HG03469 (cell line): ENCODE results near the gene SLC19A1.

Experiments used
- ATAC-seq: cut with Tn5 transposase; IDR thresholded peaks from one replicate; pipeline ENCODE4 v1.9.1; 2021; ENCODE audit warnings: mild to moderate bottlenecking, moderate library complexity, moderate number of reproducible peaks; ENCODE audit not compliant: unreplicated experiment

The SLC19A1 gene

DNA sequence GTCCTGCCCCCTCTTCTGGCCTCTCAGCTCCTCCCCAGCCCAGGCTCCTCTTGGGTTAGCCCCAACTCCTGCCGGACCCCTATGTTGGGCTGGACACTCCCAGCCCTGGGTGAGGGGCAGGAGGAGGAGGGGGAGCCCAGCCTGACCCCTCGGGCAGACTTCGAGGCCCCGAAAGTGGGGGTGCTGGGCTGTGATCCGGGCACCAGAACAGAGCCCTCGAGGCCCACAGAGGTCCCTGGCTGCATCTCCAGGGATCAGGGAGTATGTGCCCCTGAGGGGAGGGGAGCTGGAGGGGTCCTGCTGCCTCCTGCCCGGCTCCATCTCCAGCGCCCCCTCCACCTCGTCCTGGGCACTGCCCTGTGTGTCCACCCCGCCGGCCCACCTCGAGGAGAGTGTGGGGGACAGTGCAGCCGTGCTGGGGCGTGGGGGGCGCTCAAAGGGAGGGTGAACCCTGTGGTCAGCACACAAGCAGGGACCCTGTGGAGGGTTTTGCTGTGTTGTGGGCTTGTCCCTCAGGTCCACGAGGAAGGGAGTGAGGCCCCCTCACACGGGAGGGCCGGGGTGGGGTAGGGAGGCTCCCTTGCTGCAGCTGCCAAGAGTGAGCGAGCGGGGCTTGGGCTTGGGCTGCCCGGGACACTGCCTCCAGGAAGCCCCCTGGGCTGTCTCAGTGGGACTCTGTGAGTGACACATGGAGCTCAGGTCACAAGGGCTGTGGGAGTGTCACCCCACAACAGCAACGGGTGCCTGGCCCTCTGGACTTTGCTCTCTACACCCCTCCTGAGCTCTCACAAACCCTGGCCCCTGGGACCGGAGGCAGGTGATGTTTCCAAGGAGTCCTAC, 82.8 kb downstream of the SLC19A1 start:
- no peak for ATAC-seq

DNA sequence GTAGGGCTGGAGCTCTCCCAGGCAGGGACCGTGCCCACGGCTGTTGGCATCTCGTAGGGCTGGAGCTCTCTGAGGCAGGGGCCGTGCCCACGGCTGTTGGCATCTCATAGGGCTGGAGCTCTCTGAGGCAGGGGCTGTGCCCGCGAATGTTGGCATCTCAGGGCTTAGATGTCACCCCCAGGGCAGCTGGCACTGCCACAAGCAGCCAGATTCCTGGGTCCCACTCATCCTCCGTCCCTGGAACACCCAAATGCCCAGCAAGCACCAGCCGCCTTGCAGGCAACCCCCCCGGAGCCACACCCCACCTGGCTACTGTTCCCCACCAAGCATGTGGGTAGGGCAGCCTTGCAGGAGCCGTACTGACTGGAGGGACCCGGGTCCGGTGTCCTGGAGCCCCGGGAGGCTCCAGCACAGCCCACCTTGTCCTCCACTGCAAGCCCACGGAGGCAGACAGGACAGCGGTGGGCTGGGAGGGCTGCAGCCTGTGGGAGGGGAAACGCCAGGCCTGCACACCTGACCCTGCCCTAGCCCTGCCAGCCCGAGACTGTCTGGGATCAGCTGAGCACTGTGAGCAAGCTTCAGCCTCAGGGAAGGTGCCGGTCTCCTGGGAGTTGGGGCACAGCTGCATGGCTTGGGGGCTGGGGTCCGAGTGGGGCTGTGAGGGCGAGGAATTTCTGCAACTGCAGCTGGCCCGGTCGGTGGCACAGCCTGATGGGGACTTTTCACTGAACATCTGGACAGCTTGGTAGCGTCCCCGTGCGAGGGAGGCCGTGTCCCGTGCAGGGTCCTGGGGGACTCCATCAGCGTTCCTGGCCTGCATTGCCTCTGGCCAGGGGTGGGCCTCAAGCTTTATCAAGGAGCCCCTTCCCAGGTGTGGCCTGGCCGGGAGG, 83.7 kb downstream of the SLC19A1 start:
- no peak for ATAC-seq

DNA sequence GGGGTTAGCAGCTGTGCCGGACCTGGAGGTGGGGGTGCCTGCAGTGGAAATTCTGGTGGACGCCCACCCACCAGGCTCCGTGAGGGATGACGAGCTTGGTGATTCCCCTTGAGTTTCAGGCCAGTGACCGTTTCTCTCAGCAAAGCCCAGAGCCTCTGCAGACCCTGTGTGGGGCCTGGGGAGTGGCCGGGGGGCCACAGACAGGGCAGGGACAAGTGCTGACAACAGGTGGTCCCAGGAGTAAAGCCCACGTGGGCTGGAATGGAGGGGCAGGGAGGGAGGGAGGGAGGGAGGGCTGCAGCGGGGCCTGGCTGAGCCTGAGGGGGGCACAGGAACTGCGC, 84.4 kb downstream of the SLC19A1 start:
- ATAC-seq = no peak

DNA sequence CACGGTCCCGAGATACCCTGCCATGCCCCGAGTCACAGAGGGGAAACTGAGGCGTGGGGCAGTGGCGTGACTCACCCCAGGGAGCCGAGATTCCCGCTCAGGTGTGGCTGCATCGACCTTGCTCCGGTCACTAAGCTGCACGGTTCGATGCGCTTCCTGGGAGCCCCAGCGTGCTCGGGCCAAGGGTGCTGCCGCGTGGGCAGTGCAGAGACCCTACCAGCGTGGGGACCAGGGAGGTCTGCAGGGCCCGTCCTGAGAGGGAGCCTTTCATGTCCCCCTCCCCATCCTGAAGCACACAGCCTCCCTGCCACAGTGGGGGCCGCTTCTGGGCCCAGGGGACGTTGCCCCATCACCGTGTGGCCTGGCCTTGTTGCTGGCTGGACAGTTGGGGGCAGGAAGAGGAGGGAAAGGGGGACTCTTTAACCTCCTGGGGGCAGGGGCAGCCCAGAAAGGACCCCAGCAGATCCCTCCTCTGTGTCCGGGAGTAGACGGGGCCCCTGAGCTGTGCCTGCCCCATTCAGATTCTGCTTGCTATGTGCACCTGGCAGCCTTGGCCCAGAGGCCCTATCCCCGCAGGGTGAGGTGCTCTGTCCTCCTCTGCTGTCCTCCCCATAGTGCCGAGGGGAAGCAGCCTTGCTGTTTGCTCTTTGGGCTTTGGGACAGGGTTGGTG, 84.9 kb downstream of the SLC19A1 start:
- no peak for ATAC-seq

DNA sequence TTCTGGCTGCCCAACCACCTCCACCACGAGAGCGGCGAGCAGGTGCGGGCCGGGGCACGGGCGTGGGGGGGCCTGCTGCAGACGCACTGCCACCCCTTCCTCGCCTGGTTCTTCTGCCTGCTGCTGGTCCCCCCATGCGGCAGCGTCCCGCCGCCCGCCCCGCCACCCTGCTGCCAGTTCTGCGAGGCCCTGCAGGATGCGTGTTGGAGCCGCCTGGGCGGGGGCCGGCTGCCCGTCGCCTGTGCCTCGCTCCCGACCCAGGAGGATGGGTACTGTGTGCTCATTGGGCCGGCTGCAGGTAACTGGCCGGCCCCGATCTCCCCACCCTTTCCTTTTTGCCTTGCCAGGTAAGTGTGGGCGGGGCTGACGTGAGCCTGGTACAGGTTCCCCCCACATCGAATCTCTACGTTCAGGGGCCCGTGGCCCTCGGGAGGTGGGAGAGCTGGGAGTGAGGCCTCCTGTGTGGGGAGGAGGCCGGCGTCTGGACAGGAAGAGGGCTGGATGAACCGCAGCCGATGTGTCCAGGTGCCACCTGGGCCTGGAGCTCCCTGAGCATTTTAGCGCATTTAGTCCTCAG, 85.6 kb downstream of the SLC19A1 start:
- ATAC-seq = no peak

DNA sequence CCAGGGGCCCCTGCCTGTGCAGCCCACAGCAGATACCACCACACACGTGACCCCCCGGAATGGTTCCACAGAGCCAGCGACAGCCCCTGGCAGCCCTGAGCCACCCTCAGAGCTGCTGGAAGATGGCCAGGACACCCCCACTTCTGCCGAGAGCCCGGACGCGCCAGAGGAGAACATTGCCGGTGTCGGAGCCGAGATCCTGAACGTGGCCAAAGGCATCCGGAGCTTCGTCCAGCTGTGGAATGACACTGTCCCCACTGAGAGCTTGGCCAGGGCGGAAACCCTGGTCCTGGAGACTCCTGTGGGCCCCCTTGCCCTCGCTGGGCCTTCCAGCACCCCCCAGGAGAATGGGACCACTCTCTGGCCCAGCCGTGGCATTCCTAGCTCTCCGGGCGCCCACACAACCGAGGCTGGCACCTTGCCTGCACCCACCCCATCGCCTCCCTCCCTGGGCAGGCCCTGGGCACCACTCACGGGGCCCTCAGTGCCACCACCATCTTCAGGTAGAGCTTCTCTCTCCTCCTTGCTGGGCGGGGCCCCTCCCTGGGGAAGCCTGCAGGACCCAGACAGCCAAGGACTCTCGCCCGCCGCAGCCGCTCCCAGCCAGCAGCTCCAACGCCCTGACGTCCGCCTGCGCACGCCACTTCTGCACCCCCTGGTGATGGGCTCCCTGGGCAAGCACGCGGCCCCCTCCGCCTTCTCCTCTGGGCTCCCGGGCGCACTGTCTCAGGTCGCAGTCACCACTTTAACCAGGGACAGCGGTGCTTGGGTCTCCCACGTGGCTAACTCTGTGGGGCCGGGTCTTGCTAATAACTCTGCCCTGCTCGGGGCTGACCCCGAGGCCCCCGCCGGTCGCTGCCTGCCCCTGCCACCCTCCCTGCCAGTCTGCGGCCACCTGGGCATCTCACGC, 86.3 kb downstream of the SLC19A1 start:
- ATAC-seq = no peak

DNA sequence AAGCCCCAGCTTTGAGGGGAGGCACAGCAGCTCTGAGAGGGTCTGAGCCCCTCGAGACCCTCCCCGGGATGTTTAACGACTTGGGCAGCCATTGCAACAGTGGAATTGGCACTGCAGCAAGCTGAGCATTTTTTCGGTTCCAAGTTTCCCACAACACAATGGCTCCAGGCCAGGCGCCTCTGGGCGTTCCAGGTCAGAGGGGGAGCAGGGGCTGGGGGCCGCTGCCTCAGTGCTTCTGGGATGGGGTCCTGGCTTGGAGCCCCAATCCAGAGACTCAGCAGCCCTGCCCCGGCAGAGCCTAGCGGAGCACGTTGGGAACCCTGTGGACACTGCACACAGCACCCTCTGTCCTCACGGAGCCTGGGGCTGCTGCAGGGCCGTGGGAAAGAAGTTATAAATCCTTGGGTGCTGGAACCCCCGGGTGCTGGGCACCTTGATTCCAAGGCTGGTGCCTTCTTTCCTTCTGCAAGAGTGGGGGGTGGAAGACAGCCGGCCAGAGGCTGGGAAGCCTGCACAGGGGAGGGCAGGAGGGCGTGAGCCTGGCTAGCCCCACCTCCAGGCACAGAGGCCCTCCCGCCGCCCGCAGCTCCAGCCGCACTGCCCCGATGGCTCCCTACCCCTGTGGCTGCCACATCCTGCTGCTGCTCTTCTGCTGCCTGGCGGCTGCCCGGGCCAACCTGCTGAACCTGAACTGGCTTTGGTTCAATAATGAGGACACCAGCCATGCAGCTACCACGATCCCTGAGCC, 87.1 kb downstream of the SLC19A1 start:
- no peak for ATAC-seq

DNA sequence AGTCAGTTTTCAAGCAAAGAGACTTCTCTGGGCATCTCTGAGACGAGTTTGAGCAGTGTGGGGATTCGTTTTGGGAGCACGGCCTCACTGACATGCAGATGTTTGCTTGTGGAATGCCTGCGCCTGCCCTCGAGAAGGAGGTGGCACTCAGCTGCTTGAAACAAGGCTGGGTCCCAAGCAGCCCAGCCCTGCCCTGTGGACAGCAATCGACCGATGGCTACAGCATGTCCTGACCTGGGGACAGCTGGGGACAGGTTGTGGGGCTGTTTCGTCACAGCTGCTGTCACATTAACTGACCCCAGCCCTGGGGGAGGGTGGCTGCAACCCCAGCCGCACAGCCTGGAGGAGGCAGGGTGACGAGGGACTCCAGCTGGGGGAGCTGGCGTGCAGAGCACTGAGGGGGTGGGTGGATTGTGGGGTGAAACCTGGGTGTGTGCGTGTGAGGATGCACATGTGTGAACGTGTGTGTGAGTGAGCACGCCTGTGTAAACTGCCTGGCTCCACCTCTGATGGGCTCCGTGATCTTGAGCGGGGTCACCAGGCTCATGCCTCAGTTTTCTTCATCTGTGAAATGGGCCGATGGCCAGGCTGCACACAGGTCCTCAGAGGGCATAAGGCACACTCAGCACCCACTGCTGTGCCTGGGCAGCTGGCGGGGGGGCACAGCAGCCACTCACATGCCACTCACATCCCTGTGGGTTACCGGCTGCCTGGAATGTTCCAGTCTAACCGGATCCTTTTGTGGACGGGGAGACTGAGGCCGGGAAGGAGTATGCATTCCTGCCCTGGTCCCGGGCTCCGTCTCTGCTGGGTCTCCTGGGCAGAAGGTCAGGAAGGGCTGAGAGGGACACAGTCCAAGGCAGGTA, 87.9 kb downstream of the SLC19A1 start:
- ATAC-seq = no peak

DNA sequence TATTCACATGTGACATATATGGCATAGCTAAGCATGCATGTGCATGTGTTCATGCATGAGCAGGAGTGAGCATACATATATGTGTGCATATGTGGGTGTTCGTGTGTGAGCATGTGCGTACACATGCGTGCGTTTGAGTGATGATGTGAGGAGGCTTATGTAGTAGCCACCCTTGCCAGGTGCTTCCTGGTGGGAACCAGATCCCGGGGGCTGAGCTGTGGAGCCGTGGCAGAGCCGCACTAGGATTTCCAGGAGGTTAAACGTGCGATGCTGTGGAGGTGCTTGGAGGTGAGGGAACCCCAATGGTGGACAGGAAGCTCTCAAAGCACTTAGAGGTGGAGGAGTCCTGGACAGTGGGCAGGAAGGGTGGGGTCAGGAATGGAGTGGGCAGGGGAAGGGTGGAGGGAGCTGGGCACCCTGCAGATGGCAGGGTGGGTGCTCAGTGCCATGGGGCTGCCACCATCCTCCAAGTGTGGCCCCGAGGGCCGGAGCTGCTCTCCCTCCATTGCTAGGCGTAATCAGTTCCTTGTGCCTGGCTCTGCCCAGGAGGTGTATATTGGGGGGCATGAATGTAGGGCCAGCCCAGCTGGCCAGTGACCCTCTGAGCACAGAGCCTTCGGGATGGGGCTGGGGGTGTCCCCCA, 88.8 kb downstream of the SLC19A1 start:
- no peak for ATAC-seq

DNA sequence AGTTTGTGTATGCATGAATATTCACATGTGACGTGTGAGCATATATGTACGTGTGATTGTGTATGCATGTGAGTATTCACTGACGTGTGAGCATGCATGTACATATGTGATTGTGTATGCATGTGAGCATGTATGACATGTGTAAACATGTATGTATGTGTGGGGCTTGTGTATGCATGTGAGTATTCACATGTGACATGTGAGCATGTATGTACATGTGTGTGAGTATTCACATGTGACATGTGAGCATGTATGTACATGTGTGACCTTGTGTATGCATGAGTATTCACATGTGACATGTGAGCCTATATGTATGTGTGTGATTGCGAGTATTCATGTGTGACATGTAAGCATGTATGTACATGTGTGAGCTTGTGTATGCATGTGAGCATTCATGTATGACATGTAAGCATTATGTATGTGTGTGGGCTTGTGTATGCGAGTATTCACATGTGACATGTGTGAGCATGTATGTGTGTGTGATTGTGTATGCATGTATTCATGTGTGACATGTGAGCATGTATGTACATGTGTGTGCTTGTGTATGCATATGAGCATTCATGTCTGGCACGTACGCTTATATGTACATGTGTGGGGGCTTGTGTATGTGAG, 89.4 kb downstream of the SLC19A1 start:
- ATAC-seq = no peak

DNA sequence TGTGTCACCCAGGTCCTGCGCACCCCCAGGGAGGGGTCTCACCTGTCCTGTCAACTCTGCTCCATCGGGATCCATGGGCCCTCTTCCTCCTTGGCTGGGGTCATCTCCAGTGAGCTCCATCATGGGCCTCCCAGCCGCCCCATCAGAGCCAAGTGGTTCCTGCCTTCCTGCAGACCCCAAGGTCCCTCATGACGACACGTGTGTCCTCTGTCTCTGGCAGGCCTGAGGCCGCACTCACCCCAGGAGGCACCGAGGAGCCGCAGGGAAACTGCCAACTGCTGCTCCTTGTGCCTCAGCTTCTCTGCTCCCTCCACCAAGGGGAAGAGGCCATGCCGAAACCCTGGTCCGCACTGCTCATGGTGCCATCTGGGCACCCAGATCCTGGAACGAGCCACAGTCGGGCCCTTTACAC, 90.5 kb downstream of the SLC19A1 start:
- no peak for ATAC-seq

DNA sequence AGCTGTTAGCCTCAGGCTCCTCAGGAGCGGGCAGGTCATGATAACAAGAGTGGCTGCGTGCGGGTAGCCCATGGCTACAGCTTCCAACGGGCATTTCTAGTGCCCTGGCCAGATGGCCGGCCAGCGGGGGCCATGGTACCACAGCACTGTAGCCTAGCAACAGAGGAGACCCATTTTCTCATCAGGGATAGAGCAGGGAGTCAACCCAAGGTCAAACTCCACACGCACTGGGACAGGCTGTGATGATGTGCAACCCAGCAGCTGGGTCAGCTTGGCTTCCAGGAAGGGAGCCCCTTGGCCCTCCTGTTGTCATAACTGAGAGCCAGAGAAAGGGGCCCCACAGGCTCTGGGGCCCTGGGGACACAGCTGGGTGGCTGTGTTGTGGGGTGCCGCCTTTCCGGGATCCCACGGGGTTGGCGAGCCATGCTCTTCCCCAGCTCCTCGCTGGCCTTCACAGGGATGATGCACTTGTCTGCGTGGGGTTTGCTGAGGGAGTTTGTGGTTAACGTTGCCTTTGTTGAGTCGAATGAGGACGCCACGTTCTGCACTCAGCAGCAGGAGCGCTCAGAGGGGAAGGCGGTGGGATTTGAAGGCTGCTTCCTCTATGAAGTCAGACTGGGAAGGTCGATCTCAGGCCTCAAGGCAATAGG, 91.0 kb downstream of the SLC19A1 start:
- no peak for ATAC-seq

DNA sequence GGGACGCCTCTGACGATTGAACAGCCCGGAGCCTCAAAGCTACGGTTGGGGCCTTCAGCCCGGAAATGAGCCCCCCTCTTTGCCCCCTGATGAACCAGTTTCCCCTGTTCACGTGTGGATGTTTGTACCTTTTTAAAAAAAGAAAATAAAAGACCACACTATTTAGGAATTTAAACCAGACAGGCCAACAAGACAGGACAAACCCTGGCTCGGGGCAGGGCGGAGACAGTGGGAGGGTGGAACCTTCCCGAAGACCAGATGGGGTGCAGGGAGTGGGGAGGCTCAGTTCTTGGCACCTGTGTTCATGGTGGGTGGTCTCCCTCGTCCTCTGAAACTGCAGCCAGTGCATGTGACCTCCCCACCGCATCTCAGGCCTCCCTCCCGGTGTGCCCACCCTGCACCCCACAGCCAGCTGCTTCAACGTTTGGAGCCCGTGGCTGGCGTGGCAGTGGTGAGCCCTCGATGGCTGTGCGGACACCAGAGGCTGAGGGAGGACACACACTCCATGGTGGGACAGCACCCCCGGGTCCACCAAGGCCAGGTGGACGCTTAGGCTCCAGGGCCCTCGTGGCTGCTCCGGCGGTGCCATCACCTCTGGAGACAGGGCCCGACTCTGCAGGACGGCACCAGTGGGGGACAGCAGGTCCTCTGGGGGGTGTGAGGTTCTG, 91.7 kb downstream of the SLC19A1 start:
- ATAC-seq = no peak

DNA sequence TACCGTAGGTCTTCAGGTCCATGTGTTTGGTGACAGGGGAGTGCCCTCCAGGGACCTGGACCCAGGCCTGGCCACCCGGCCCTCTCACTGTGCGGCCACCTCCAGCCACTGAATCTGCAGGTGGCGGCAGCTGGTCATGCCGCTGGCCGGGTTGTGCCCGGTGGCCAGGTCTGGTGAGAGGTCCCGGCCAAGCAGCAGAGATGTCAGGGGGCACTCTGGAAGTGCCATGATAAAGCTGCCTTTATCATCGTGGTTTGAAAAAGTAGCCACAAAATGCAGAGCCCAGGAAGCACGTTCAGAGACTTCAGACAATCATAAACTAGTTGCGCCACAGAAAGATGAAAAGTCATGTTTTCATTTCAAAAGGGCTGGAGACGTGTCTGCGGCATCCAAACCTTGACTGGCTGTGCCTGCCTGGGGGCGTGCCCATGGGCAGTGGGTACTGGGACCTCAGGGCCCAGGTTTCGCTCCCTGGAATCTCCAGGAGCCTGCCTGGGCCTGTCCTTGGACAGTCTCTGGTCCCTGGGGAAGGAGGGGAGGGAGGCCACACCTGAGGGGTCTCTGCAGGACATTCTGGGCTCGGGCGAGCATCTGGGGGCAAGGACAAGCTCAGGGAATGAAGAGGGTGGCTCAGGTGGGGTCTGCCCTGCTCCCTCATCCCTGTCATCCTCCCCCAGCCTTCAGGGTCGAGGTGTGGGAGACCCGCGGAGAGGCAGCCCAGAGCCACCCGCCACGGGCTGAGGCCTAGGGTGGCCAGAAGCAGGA, 92.4 kb downstream of the SLC19A1 start:
- ATAC-seq = no peak

DNA sequence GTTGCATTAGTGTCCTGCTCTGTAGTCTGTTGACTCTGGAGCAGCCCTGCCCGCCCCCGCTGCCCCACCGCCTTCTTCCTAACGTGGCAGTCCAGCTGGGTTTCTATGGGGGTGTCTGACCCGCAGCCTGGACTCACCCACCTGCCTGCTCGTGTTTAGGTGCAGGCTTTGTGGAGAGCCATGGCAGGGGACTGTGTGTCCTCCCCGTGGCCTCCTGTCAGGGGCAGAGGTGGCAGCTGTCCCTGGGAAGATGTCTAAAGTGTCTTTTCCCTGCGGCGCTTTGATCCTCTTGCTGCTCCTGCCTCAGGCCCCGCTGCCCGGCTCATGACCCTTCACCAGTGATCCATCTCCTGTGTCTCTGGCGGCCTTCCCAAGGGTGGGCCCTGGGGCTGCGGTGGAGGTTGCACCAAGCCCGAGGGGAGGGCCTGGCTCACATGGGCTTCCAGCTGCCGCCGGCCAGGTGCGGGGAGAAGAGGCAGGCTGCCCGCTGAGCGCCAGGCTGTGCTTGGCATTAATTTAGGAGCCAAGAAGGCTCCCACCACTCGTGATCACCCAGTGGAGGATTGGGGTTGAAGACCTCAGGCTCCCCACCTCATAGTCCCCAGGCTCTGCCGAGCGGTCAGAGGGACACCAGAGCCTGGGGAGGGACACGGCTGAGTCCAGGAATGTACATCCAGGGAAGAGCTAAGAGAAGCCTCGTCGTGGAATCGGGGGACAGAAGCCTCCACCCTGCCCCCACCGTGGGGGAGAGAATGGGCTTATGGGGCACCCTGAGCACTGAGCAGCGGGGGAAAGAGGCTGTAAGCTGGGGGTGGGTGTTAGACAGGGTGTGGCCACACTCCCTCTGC, 93.2 kb downstream of the SLC19A1 start:
- no peak for ATAC-seq
